ENCODE measurements around the gene SEMA3F. TPM values are rescaled to one million over a fixed set of nuclear protein-coding genes. Genes with fewer than 3 reads are reported as not detected.
"Not testable (repeated sequence)": the region's sequence is repeated elsewhere in the genome, so short reads cannot be mapped to it uniquely, and the experiment has no call there.

SEMA3F gene
- total RNA-seq, 1 experiment from 2014 or later = 40.5 TPM

DNA sequence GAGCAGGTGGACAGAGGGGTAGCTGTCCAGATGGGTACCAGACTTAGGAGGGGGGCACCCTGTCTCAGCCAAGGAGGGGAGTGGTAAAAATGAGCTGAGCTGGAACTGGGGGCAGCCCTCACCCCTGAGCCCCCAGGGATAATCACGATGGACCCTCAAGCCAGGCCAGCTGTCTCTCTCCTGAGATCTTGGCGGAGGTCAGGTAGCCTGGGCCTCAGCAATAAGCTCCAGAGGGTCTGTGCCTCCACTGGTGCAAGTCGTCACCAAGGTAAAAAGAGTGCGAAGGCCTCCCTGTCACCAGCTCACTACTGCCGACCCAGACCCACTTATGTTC, 55.0 kb downstream of the SEMA3F start:
- Histone ChIP-seq H3K27me3 (ENCODE audit: control insufficient read depth, insufficient read depth, low read length) (peaks cover 17% of the 10 kb centered on the region), H3K36me3 (replicated peaks; ENCODE audit: control insufficient read depth, insufficient read depth, low read length) (no peaks in the 10 kb centered on the region), H3K4me3 (ENCODE audit: insufficient read depth, low read depth, low read length) (no peak overlapping the region)
- DNase-seq = no peak

DNA sequence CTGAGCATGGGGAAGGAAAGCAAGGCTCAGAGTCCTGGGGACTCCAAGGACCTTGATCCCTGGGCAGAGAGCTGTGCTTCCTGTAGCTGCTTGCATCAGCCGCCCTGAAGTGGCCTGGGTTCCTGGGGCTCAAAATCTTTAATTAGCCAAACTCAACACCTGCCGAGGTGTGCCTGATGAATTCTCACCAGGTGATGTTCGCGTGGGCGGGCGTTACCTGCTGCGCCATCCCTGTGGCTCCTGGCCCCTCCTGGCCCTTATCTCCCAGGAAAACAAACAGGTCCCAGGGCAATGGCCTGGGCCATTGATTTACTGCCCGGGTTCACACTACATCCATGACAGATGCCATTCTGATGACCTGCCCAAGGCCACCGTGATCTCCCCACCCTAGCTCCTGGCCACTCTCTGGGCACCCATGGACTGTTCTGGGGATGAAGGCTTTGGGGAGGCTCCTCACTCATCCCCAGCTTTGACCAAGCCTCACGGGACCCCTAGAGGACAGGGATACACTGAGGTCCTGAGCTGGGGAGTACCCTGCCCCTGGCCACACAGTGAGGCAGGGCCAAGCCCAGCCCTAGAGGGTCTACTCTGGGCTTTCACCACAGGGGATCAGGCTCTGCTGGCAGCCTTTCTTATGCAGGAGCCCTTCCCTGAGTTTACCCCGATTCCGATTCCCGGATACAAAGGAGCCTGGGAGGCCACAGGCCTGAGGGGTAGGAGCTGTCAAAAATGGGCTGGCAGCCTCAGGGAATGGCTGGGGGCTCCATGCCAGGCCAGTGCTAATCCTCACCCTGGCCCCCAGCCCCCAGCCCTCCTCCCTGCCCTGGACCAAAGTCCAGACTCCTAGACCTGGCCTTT, 55.6 kb downstream of the SEMA3F start:
- DNase-seq = peak; percentile 90
- Histone ChIP-seq H3K36me3 (replicated peaks; ENCODE audit: control insufficient read depth, insufficient read depth, low read length) (no peaks in the 10 kb centered on the region), H3K4me3 (ENCODE audit: insufficient read depth, low read depth, low read length) (no peak overlapping the region), H3K27me3 (ENCODE audit: control insufficient read depth, insufficient read depth, low read length) (peaks cover 11% of the 10 kb centered on the region)

DNA sequence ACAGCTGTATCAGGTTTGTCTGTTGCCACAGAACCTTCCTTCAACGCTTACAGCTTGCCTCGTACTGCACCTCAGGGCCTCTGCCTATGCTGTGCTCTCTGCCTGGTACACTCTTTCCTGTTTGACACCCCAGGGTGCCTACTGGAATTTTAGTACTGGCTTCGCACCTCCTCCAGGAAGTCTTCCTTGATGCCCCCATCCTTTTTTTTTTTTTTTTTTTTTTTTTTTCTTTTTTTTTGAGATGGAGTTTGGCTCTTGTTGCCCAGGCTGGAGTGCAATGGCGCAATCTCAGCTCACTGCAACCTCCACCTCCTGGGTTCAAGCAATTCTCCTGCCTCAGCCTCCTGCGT, 56.2 kb downstream of the SEMA3F start:
- H3K27me3 ChIP-seq (ENCODE audit: control insufficient read depth, insufficient read depth, low read length); H3K36me3 ChIP-seq (replicated peaks; ENCODE audit: control insufficient read depth, insufficient read depth, low read length); DNase-seq; H3K4me3 ChIP-seq (ENCODE audit: insufficient read depth, low read depth, low read length): not testable (repeated sequence)

DNA sequence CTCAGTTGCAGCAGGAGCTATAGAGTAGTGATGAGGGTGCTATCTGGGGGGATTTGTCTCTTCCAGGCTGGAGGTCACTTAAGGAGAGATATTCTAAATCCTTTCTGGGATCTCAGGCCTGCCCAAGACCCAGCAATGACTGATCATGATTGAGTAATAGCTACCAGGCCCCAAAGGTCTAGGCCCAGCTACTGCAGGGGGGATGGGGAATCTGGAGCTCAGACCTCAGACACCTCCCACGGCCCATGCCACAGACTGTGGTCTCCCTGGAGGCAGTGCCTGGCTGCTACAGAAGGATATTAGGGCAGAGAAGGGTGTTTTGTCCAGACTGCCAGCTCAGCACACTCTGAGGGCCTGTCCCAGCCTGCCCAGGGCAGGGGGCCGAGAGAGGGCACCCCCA, 56.8 kb downstream of the SEMA3F start:
- DNase-seq = no peak
- Histone ChIP-seq H3K27me3 (ENCODE audit: control insufficient read depth, insufficient read depth, low read length) (no peaks in the 10 kb centered on the region), H3K36me3 (replicated peaks; ENCODE audit: control insufficient read depth, insufficient read depth, low read length) (no peaks in the 10 kb centered on the region), H3K4me3 (ENCODE audit: insufficient read depth, low read depth, low read length) (no peak overlapping the region)

DNA sequence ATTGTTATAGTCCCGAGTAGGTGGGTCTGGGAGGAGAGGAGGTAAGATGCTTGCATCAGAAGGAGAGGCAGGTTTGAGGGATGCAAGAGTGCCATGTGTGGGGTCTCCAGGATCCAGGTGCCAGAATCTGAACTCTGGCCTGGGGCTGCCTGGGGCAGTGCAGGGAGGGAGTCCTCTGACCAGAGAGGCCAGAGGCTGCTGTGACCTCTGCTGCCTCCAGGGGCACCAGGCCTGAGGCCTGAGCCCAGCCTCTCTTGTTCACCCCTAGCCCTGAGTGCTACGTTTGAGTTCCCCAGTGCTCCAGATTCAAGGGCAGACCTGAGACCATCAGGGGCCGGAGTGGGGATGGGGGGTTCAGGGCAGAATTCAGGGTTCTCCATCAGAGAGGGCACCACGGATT, 57.4 kb downstream of the SEMA3F start:
- peak; percentile 84 for DNase-seq
- no peaks in the 10 kb centered on the region for H3K27me3 ChIP-seq (ENCODE audit: control insufficient read depth, insufficient read depth, low read length)
- H3K4me3 ChIP-seq (ENCODE audit: insufficient read depth, low read depth, low read length) = no peak overlapping the region
- no peaks in the 10 kb centered on the region for H3K36me3 ChIP-seq (replicated peaks; ENCODE audit: control insufficient read depth, insufficient read depth, low read length)

DNA sequence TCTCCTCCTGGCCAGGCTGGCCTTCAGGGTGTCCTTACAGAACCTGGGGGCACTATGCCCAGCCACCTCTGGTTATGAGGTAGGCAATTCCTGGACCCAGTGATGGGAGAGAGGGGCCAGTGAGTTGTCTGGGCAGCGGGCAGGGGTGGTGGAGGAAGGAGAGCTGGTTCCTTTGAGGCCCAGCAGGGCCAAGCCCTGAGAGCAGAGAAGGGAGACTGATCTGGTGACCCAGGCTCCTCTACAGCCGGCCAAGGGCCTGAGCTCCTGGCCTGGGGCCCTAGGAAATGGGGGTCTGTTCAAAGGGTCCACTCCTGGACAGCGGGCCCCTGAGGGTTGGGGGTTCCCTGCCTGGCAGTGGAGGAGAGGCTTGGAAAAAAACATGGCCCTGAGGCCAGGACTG, 57.8 kb downstream of the SEMA3F start:
- Histone ChIP-seq H3K4me3 (ENCODE audit: insufficient read depth, low read depth, low read length) (no peak overlapping the region), H3K27me3 (ENCODE audit: control insufficient read depth, insufficient read depth, low read length) (no peaks in the 10 kb centered on the region), H3K36me3 (replicated peaks; ENCODE audit: control insufficient read depth, insufficient read depth, low read length) (no peaks in the 10 kb centered on the region)
- no peak for DNase-seq

DNA sequence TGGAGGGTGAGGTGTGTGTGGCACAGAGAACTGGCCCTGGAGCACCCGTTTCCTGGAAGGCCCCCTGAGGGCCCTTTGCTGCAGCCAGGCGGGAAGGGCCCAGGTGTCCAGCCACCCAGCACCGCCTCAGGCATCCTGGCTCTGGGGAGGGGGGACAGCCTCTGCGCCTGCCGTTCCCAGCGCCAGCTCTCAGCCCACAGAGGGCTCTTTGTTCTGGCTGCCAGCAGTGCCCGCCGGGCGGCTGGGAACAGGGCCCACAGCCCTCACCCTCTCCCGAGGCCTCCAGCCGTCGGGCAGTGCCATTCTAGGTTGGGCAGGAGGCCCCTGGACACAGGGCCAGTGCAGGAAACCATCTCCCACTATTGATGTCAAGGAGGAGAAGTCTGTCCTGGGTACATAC, 58.2 kb downstream of the SEMA3F start:
- DNase-seq = no peak
- no peaks in the 10 kb centered on the region for H3K27me3 ChIP-seq (ENCODE audit: control insufficient read depth, insufficient read depth, low read length)
- no peak overlapping the region for H3K4me3 ChIP-seq (ENCODE audit: insufficient read depth, low read depth, low read length)
- no peaks in the 10 kb centered on the region for H3K36me3 ChIP-seq (replicated peaks; ENCODE audit: control insufficient read depth, insufficient read depth, low read length)

DNA sequence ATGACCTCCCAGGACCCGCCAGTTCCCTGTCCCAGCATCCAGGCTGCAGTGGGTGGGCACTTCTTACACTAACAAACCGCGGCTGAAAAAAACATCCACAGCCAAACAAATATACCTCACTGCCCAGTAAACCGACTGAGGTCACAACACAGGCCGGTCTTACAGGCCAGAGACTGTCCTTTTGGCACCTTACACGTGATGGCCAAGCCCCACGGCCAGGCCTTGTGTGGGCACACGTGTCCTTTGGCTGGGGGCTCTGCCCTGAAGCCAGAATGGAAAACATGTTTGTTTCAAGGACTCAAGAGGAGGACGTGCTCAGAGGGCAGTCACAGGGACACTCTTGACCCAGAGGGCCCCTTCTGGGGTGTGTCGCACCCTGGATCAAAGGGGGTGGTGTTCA, 59.7 kb downstream of the SEMA3F start:
- DNase-seq = no peak
- H3K4me3 ChIP-seq (ENCODE audit: insufficient read depth, low read depth, low read length) = no peak overlapping the region
- no peaks in the 10 kb centered on the region for H3K36me3 ChIP-seq (replicated peaks; ENCODE audit: control insufficient read depth, insufficient read depth, low read length)
- no peaks in the 10 kb centered on the region for H3K27me3 ChIP-seq (ENCODE audit: control insufficient read depth, insufficient read depth, low read length)

DNA sequence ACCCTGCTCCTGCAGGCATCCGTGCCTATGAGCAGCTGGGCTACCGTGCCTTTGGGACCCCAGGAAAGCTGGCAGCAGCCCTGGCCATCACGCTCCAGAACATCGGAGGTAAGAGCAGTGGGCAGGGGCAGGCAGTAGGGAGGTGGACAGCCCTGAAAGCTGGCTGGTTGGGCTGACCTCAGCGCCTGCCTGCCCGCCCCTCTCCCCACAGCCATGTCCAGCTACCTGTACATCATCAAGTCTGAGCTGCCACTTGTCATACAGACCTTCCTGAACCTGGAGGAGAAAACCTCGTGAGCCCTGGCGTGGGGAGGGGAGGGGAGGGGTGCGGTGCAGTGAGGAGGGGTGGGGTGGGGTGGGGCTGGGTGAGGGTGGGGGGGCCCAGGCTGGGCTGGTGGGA, 60.4 kb downstream of the SEMA3F start:
- no peak for DNase-seq
- Histone ChIP-seq H3K4me3 (ENCODE audit: insufficient read depth, low read depth, low read length) (no peak overlapping the region), H3K36me3 (replicated peaks; ENCODE audit: control insufficient read depth, insufficient read depth, low read length) (no peaks in the 10 kb centered on the region), H3K27me3 (ENCODE audit: control insufficient read depth, insufficient read depth, low read length) (no peaks in the 10 kb centered on the region)

DNA sequence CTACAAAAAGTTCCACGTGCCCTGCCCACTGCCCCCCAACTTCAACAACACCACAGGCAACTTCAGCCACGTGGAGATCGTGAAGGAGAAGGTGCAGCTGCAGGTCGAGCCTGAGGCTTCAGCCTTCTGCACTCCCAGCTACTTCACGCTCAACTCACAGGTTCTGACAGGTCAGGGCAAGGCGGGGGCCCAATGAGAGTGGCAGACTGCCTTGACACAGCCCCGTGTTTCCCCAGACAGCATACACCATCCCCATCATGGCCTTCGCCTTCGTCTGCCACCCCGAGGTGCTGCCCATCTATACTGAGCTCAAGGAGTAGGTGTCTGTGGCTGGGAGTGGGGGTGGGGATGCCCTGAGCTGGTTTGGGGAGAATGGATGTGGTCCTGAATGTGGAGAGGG, 62.6 kb downstream of the SEMA3F start:
- no peaks in the 10 kb centered on the region for H3K36me3 ChIP-seq (replicated peaks; ENCODE audit: control insufficient read depth, insufficient read depth, low read length)
- H3K27me3 ChIP-seq (ENCODE audit: control insufficient read depth, insufficient read depth, low read length) = no peaks in the 10 kb centered on the region
- no peak for DNase-seq
- H3K4me3 ChIP-seq (ENCODE audit: insufficient read depth, low read depth, low read length) = no peak overlapping the region

DNA sequence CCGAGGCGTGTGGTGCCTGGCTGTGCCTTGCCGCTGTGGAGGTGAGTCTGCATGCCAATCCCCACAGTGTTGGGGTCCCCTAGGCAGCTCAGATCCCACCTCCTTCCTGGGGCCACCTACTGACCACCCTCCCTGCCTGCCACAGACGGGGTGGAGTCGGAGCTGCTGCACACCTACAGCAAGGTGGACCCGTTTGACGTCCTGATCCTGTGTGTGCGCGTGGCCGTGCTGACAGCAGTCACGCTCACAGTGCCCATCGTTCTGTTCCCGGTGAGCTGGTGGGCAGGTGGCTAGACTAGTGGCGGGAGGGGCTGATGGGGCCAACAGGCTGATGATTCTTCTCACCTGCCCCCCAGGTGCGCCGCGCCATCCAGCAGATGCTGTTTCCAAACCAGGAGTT, 63.3 kb downstream of the SEMA3F start:
- H3K27me3 ChIP-seq (ENCODE audit: control insufficient read depth, insufficient read depth, low read length) = no peaks in the 10 kb centered on the region
- DNase-seq = no peak
- H3K36me3 ChIP-seq (replicated peaks; ENCODE audit: control insufficient read depth, insufficient read depth, low read length) = no peaks in the 10 kb centered on the region
- no peak overlapping the region for H3K4me3 ChIP-seq (ENCODE audit: insufficient read depth, low read depth, low read length)

DNA sequence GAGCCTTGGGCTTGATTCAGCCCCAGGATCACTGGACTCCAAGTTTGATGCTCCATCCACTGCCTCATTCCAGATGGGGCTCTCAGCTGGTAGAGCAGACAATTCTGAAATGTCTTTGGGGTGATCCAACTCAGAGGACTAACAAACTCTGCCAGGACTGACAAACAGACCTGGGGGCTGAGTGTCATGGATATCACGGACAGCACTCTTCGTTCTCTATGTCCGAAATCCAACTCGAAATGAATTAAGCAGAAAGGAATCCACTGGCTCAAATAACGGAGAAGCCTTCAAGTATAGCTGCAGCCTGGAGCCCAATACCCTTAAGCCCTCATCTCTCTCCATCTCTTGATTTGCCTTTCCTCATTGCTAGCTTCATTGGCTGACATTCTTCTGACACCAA, 64.2 kb downstream of the SEMA3F start:
- no peak overlapping the region for H3K4me3 ChIP-seq (ENCODE audit: insufficient read depth, low read depth, low read length)
- no peak for DNase-seq
- no peaks in the 10 kb centered on the region for H3K36me3 ChIP-seq (replicated peaks; ENCODE audit: control insufficient read depth, insufficient read depth, low read length)
- no peaks in the 10 kb centered on the region for H3K27me3 ChIP-seq (ENCODE audit: control insufficient read depth, insufficient read depth, low read length)

DNA sequence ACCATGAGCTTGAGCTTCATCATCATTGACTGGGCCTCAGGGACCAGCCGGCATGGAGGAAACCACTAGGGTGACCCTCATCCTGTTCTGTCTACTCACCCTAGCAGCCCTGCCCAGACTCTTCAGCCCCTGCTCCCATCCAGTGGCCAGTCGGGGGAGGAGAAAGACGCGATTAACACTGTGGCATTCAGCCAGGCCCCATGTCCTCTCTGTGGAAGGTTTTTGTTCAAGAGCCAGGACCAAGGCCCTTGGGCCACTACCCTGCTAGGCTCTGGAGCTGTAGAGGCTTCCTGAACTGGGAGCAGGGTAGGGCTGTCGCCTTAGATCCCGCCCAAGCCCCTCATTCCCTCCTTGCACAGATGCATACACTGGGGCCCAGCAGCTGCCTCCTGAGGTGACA, 65.0 kb downstream of the SEMA3F start:
- no peaks in the 10 kb centered on the region for H3K27me3 ChIP-seq (ENCODE audit: control insufficient read depth, insufficient read depth, low read length)
- no peak overlapping the region for H3K4me3 ChIP-seq (ENCODE audit: insufficient read depth, low read depth, low read length)
- no peak for DNase-seq

DNA sequence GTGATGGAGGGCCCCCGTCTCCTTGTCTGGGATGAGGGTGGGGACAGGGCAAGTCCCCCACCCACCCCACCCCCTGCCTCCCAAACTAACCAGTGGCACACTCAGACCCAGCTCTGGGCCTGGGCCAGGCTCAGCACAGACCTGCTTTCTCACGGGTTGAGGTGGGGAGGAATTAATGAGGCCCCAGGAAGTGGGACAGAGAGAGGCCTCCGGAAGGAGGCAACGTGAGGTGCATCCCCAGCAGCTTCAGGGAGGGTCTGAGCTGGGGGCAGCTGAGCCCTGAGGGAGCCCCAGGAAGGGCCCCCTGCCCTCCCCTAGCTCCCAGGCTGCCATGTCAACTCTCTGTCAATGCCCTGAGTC, 65.9 kb downstream of the SEMA3F start:
- no peak for DNase-seq
- no peaks in the 10 kb centered on the region for H3K27me3 ChIP-seq (ENCODE audit: control insufficient read depth, insufficient read depth, low read length)
- H3K36me3 ChIP-seq (replicated peaks; ENCODE audit: control insufficient read depth, insufficient read depth, low read length) = no peaks in the 10 kb centered on the region
- no peak overlapping the region for H3K4me3 ChIP-seq (ENCODE audit: insufficient read depth, low read depth, low read length)

More for the DNA sequence above, 65.0 kb downstream of the SEMA3F start:
- H3K36me3 ChIP-seq (replicated peaks; ENCODE audit: control insufficient read depth, insufficient read depth, low read length) = no peaks in the 10 kb centered on the region

DNA sequence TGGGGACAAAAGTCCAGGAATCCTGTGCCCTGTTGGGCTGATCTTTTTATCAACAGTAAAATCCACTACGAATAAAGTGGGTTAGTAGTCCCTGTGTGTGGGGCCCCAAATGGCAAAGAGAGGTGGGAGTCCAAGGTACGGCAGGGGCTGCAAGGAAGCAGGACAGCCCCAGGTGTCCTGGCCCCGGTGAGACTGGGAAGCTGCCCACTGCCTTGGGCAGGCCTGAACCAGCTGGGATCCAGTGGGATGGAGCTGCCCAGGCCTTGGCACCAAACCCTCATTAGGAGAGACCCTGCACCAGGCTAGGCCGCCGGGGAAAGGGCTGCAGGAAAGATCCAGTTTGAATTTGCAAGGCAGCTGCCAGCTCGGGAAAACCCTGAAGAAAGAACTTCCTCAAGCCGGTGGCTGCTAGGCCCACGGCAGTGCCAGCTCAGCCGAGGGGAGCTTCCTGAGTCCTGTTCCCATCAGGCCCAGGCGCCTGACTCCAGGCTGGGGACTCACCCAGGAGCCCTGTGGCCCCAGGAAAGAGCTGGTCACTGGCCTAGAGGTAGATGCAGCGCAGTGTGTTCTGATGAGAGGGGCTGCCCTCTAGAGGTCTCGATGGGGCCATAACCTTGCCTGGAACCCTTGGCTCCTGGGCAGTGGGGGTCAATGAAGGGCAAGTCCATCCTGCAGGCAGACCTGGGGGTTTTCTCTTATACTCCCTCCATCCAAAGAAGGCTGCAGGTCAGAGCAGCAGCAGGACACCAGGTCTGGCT, 66.5 kb downstream of the SEMA3F start:
- H3K36me3 ChIP-seq (replicated peaks; ENCODE audit: control insufficient read depth, insufficient read depth, low read length) = no peaks in the 10 kb centered on the region
- no peaks in the 10 kb centered on the region; the same call in 1 of the 2 replicates for H3K27me3 ChIP-seq (ENCODE audit: control insufficient read depth, insufficient read depth, low read length)
- peak; percentile 93 for DNase-seq
- no peak overlapping the region for H3K4me3 ChIP-seq (ENCODE audit: insufficient read depth, low read depth, low read length)
